ENCODE data around the gene ATP11A. TPM values are rescaled to one million over a fixed set of nuclear protein-coding genes. Genes with fewer than 3 reads are reported as not detected.

The ATP11A gene
- total RNA-seq, 1 donor from 2014 or later, result 377 TPM

DNA sequence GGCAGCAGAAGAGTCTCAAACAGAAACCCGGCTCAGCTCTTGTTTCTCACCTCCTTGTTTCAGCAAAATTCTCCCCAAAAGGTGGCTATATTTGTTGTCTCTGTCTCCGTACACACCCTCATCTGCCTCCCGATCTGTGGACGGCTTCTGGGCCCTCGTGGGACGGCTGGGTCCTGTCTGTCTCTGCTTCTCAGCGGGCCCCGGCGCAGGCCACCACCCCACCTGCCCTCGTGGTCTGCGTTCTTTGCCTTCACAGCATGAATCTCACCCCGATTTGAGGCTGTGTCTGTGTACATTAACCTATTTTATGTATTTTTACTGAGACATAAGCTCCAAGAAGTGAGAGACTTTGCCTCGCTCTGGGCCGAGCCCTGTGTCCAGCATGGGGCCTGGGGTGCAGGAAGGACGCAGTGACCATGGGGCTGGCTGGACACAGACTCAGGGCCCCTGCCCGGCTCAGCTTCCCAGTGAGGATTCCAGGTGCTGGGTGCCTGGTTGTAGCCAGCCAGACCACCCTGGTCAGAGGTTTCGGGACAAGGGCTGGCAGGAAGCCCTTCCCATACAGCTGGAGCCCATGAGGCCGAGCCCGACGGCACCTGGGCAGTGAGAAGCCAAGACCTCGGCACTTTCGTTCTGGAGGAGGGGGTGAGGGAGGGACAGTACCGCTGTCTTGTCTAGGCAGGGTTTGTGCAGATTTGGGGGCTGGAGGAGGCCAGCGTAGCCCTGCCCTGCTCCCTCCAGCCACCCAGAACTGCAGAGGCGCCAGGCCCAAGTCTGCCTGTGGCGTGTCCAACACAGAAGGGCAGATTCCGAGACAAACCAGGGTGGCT lies 200.7 kb downstream of the ATP11A start:
- no peak for TF ChIP-seq CTCF (IDR thresholded peaks at IDR 0.05)
- ATAC-seq (no peak), DNase-seq (no peak)
- H3K27me3 ChIP-seq, result peaks cover 11% of the 10 kb centered on the region
- H3K36me3 ChIP-seq, result peaks cover 1% of the 10 kb centered on the region
- H3K4me1 ChIP-seq, result peaks cover 24% of the 10 kb centered on the region
- H3K4me3 ChIP-seq, result no peak overlapping the region
- H3K9me3 ChIP-seq, result no peaks in the 10 kb centered on the region
- H3K27ac ChIP-seq, result no peak overlapping the region
- intact Hi-C loops (cut with DNase I), result no loop called here

DNA sequence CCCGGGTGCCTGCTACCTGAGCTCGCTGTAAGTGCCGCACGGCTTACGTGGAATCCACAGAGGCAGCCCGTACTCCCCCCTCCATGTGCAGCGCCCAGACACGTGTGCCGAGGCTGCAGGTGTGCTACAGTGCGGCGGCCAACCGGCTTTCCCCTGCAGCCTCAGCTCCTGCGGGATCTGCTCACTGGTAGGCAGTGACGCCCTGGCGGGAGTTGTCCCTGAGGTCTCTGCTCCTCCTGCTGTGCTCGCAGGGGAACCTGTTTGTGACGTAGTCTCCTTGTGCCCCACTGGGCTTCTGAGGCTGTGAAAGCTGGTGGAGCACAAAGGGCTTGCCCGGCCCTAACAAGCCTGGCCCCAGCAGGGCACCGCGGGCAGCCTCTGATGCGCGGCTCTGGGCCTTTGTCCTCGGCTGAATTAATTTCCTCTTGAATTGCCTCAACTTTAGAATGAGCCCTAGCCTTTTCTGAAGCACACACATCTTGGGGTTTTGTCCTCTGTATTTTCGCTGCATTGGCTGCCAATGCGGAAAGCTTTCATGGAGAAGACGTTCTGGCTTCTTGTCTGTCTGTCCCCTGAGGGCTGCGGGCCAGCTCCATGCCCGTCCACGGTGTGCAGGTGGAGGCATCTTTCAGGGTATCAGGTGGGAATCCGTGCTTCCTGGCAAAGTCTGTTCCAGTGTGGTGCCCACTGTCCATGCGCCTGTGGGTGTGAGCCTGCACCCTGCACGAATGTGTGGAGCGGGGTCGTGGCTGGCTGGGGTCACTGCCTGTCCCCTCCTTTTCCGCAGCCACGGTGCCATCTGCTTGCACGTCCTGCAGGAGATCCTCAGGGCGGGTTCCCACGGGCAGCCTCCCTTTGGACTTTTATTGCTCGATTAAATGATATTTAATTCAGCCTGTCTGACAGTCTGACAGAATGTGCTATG lies 201.9 kb downstream of the ATP11A start:
- no peak for TF ChIP-seq CTCF (IDR thresholded peaks at IDR 0.05)
- Histone ChIP-seq H3K27me3 (peaks cover 15% of the 10 kb centered on the region), H3K4me3 (no peak overlapping the region), H3K9me3 (no peaks in the 10 kb centered on the region), H3K27ac (no peak overlapping the region), H3K36me3 (no peaks in the 10 kb centered on the region), H3K4me1 (peaks cover 24% of the 10 kb centered on the region)
- peak; percentile 14 for ATAC-seq
- no peak for DNase-seq
- intact Hi-C loops (cut with DNase I), result no loop called here

GRCh38 chr13:112892426-112893206 lies 202.8 kb downstream of the ATP11A start:
- H3K27me3 ChIP-seq, result peaks cover 15% of the 10 kb centered on the region
- intact Hi-C loops (cut with DNase I), result no loop called here
- no peak for DNase-seq
- no peaks in the 10 kb centered on the region for H3K36me3 ChIP-seq
- TF ChIP-seq CTCF (IDR thresholded peaks at IDR 0.05), result no peak
- no peak overlapping the region for H3K4me3 ChIP-seq
- peaks cover 24% of the 10 kb centered on the region for H3K4me1 ChIP-seq
- H3K27ac ChIP-seq, result no peak overlapping the region
- H3K9me3 ChIP-seq, result no peaks in the 10 kb centered on the region
- ATAC-seq, result no peak

DNA sequence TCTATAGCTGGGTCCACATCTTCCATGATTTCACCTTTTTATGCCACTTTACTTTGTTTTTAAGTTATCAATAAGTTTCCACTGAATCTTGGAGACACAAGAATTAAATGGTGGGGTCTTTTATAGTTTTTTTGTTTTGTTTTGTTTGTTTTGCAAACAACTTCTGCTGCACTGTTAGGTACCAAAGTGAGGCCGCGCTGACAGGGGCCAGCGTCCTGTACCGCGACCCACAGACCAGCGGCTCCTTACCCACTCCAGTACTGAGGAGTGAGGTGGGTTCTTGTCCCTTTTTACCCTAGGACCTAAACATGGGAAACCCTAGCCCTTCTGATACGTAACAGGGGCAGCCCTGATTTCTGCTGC lies 203.3 kb downstream of the ATP11A start:
- H3K4me1 ChIP-seq, result peaks cover 24% of the 10 kb centered on the region
- peaks cover 15% of the 10 kb centered on the region for H3K27me3 ChIP-seq
- H3K36me3 ChIP-seq, result no peaks in the 10 kb centered on the region
- no peak for ATAC-seq
- no peak overlapping the region for H3K4me3 ChIP-seq
- DNase-seq, result no peak
- intact Hi-C loops (cut with DNase I), result no loop called here
- no peak for TF ChIP-seq CTCF (IDR thresholded peaks at IDR 0.05)
- no peaks in the 10 kb centered on the region for H3K9me3 ChIP-seq
- no peak overlapping the region for H3K27ac ChIP-seq

Measured in upper lobe of right lung (tissue), 1 donor.